DMS114 treated with DMSO at 0.1 percent for 48 hours (cell line): ENCODE data around the gene PTH2.
"Not testable (repeated sequence)": the region's sequence is repeated elsewhere in the genome, so short reads cannot be mapped to it uniquely, and the experiment has no call there.

Experiments
- DNase-seq: peaks from one replicate; lab custom pipeline; 2025; ENCODE audit not compliant: unreplicated experiment; lab: John Stamatoyannopoulos, UW

Gene PTH2

GRCh38 chr19:49448432-49448786, 25.2 kb upstream of the PTH2 start:
- no peak for DNase-seq

- peak; percentile 18 for DNase-seq
Observed at GRCh38 chr19:49447485-49448431, 24.5 kb upstream of the PTH2 start.

DNA sequence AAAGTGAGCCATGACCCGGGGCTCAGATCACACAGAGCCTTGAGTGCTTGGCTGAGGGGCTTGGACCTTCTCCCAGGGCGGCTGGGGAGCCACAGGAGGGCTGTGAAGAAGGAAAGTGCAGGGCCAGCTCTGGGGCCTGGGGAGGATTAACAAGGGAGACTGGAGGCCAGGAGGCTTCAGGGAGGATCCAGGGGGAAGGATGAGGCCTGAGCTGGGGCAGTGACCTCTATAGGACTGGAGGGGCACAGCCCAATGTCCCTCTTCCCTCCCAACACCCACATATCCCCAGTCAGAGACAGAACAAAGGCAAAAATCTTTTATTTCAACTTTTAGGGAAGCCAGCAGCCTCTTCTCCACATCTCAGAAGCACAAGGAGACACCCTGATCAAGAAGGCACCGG, 22.8 kb upstream of the PTH2 start:
- DNase-seq: no peak

DNA sequence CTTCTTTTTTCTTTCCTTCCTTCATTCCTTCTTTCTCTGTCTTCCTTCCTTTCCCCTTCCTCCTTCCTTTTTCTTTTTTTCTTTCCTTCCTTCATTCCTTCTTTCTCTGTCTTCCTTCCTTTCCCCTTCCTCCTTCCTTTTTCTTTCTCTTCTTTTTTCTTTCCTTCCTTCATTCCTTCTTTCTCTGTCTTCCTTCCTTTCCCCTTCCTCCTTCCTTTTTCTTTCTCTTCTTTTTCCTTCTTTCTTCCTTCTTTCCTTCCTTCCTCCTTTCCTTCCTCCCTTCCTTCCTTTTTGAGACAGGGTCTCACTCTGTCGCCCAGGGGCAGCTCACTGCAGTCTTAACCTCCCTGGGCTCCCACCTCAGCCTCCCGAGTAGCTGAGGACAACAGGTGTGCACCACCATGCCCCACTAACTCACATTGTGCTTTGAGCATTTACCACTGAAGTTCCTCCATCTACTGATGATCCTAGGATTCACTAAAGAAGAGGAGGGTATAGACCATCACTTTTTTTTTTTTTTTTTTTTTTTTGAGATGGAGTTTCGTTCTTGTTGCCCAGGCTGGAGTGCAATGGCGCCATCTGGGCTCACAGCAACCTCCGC, 21.0 kb upstream of the PTH2 start:
- DNase-seq: not testable (repeated sequence)

GRCh38 chr19:49443366-49444099, 20.3 kb upstream of the PTH2 start:
- peak; percentile 79 for DNase-seq

DNA sequence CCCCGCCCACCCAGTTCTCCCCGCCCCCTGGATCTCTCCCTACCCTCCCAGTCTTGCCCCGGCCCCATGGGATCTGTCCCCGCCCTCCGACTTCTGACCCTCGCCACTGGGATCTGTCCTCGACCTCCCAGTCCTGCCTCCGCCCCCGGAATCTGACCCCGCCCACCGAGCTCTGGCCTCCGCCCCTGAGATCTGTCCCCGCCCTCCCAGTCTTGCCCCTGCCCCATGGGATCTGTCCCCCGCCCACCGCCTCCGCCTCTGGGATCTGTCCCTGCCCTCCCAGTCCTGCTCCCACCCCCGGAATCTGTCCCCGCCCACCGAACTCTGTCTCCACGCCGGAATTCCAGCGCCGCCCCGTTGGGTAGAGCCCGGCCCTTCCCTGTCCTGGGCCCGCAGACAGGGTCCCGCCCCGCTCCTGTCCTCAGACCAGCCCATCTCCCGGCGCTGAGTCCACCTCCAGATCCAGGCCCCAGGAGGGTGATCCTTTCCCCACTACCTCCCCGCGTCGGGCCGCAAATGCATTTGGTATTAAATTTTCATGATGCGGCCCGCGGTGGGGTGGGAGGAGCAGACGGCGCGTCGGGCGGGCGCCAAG, 19.6 kb upstream of the PTH2 start:
- peak; percentile 49 for DNase-seq

- no peak for DNase-seq
Observed at GRCh38 chr19:49442354-49442753, 19.1 kb upstream of the PTH2 start.

DNA sequence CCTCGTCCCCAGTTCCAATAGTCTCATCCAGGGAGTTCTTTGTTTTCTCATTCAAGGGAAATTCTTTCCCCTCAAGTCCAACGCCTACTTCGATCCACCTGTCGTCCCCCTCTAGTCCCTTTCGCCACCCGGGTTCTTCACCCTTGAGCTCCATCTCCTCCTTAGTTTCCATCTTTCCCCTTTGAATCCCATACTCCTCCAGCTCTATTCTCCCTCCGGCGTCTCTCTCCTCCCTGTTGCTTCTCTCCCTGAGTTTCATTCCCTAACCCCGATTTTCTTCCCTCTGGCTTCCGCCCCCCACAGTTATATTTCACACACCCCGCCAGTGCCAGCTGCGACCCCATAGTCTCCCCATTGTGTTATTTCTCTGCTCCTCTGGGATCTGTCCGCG, 18.7 kb upstream of the PTH2 start:
- no peak for DNase-seq

DNA sequence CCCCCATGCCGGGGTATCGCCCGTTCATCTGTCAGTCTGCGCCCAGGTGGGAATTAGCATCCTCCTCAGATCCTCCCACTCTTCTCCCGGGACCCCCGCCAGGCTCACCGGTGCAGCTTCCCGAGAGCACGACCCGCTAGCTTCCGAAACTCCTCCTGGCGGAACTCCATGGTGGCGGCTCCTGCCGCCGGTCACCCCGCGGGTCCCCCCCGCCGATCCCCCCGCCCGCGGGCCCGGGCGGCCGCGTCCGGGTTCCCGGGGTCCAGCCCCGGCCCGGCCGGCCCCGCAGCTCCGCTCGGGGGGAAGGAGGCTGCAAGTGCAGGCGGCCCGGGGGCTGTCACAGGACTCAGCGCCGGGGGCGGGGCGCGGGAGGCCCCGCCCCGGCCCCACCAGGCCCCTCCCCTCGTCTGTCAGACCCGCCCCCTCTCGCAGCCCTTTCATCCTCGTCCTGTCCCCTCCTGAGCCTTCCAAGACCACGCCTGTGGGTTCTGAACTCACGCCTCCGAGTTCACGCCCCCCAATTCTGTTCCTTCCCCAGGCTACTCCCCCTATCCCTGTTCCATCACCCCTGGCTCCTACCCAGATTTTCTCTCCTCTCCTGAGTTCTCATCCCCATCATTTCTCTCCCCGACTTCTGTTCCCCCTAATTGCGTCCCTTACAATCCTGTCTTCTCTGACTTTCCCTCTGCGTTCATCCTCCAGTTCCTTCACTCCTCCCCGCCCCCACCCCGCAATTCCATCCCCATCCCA, 18.1 kb upstream of the PTH2 start, which contains the start of gene SLC17A7:
Gene SLC17A7 (minus strand): TSS at position 318 of the 750 bp plus-strand sequence. CDS start 148 bp downstream, at position 170.
- DNase-seq: no peak

DNA sequence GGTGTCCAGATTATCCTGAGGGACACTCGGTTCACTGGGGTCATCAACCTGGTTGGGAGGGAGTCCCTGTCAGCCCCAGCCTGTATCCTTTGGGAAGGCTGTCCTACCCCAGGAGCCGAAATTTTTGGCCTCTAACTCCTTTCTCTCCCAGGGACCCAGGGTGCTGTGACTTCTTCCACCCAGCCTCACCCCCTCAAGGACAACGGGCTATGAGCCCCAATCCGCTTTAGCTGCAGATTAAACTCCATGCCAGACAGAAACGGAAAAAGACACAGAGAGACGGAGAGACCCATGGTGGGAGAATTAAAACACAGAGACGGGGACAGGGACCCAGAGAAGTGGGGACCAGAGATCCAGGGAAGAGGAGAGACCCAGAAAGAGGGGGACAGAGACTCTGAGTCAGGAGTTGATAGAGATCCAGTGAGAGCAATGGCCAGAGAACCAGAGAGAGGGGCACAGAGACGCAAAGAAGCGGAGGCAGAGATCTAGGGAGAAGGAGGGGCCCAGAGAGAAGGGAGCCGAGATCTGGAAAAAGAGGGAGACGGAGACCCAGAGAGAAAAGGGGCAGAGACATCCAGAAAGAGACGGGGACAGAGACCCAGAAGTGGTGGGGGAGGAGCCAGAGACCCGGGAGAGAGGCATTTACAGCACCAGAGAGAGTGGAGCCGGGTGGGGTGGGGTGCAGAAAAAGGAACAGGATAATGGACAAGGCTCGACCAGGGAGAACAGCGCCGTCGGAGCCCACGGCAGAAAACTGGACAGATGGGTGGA, 17.4 kb upstream of the PTH2 start:
- DNase-seq: no peak

DNA sequence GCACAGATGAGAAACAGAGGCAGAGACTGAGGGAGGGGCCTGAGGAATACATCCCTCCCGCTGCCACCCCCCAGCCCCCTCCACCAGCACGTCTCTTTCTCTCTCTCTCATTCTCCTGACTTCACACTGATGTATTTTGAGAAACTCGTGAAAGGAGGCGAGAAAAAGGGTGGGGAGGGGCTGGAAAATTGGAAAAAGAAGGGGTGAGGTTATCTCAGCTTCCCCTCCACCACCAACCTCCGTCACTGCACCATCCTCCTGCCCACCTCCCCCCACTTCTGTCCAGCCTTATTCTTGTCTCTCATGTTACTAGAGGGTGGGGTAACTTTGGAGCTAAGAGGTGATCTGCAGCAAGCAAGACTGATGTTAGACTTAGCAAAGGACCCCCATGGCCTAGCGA, 16.6 kb upstream of the PTH2 start:
- no peak for DNase-seq

- no peak for DNase-seq
Observed at GRCh38 chr19:49438261-49438660, 15.0 kb upstream of the PTH2 start.

- no peak for DNase-seq
Observed at GRCh38 chr19:49437231-49437630, 14.0 kb upstream of the PTH2 start.

DNA sequence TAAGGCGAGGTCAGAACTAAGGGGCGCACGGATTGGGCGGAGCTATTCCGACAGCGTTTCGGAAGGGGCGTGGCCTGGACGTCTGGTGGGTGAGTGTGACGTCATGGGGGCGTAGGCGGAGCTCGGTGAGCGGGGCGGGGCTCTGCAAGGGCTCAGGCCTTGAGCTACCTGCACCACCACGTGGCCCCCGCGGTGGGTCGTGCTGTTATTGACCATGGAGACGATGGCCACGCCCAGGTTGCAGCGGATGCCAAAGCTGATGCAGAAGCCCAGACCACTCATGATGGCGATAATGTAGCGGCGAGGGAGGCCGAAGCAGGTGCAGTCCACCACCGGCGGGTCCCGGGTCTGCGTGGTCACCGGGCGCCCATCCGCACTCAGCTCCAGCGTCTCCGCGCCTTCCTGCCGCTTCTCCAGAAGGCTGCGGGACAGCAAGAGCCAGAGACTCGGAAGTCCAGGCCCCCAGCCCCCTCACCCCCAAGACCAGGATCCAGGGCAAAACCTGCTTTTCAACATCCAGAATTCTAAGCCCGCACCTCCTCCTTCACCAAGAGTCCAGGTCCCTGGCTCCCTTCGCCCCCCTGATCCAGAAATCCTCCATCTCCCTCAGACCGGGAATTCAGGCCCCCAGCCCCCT, 13.3 kb upstream of the PTH2 start:
- DNase-seq: no peak

- no peak for DNase-seq
Observed at GRCh38 chr19:49435670-49436069, 12.4 kb upstream of the PTH2 start.

GRCh38 chr19:49434907-49435583, 11.8 kb upstream of the PTH2 start:
- no peak for DNase-seq

- no peak for DNase-seq
Observed at GRCh38 chr19:49433240-49433901, 10.1 kb upstream of the PTH2 start.
